Fibroblast of lung (primary cell): ENCODE results near the gene CCDC192. TPM values are rescaled to one million over a fixed set of nuclear protein-coding genes. Genes with fewer than 3 reads are reported as not detected.
A peak's percentile ranks its signal among the peaks of the same experiment; 100 is the strongest.

Experiments used
- DNase-seq, 2 donors: peaks; one replicate each; pipeline versions ENCODE4 v3.0.0 to v3.0.0-alpha.2; 2010; ENCODE audit warnings: low read depth in 2 of 2
- H2AFZ ChIP-seq: 2 replicates; pipeline ENCODE4 v1.5.1; 2012; ENCODE audit warnings: low read length, control low read depth, inconsistent platforms
- H3K27ac ChIP-seq: 2 replicates; pipeline ENCODE4 v1.5.1; 2011; ENCODE audit warnings: low read length, control low read depth; ENCODE audit not compliant: insufficient read depth
- H3K27me3 ChIP-seq: 2 replicates; pipeline ENCODE4 v1.5.1; 2011; ENCODE audit warnings: mild to moderate bottlenecking, low read length; ENCODE audit not compliant: control insufficient read depth, insufficient read depth
- H3K36me3 ChIP-seq: 2 replicates; pipeline ENCODE4 v1.5.1; 2011; ENCODE audit warnings: low read length; ENCODE audit not compliant: control insufficient read depth, insufficient read depth
- H3K4me1 ChIP-seq: 2 replicates; pipeline ENCODE4 v1.5.1; 2011; ENCODE audit warnings: low read length; ENCODE audit not compliant: control insufficient read depth, insufficient read depth; ENCODE audit errors: extremely low read depth
- H3K4me2 ChIP-seq: 2 replicates; pipeline ENCODE4 v1.5.1; 2011; ENCODE audit warnings: low read length, control low read depth; ENCODE audit not compliant: insufficient read depth; ENCODE audit errors: extremely low read depth
- H3K4me3 ChIP-seq, 4 experiments: fragments of 200-600 bp in 1 of 4; sonication (generic) in 1 of 4; replicated peaks in 1 of 4; 2 replicates each; pipeline ENCODE4 v1.5.1; 2011 to 2016; ENCODE audit warnings: low read length in 4 of 4, low read depth in 3 of 4, mild to moderate bottlenecking in 3 of 4, control low read depth in 2 of 4, inconsistent platforms in 1 of 4, mixed read lengths in 1 of 4; ENCODE audit not compliant: insufficient read depth in 1 of 4; ENCODE audit errors: control extremely low read depth in 1 of 4
- H3K79me2 ChIP-seq: 2 replicates; pipeline ENCODE4 v1.5.1; 2012; ENCODE audit warnings: mild to moderate bottlenecking, low read length, inconsistent platforms; ENCODE audit not compliant: control insufficient read depth, insufficient read depth
- H3K9ac ChIP-seq: 2 replicates; pipeline ENCODE4 v1.5.1; 2011; ENCODE audit warnings: mild to moderate bottlenecking, low read length, control low read depth; ENCODE audit not compliant: insufficient read depth
- H3K9me3 ChIP-seq: 2 replicates; pipeline ENCODE4 v1.5.1; 2012; ENCODE audit warnings: low read depth, low read length; ENCODE audit not compliant: control insufficient read depth, insufficient read depth
- H4K20me1 ChIP-seq: 2 replicates; pipeline ENCODE4 v1.5.1; 2011; ENCODE audit warnings: low read length; ENCODE audit not compliant: control insufficient read depth, insufficient read depth; ENCODE audit errors: extremely low read depth
- CTCF ChIP-seq, 2 donors: IDR thresholded peaks in 1 of 2; conservative IDR thresholded peaks in 1 of 2; 1 replicate in 1 of 2; 2 replicates in 1 of 2; pipeline ENCODE4 v1.5.1; 2011 to 2012; ENCODE audit warnings: low read length in 2 of 2, control low read depth in 1 of 2, inconsistent platforms in 1 of 2, low read depth in 1 of 2, mild to moderate bottlenecking in 1 of 2
- EZH2 ChIP-seq: IDR thresholded peaks from 2 replicates; pipeline ENCODE4 v1.5.1; 2012; ENCODE audit warnings: low read length, control low read depth, mild to moderate bottlenecking; ENCODE audit errors: missing control alignments
- polyA plus RNA-seq, 2 donors: library from polyadenylated mRNA; depleted of rRNA in 1 of 2; stranded (reverse) in 1 of 2; unstranded in 1 of 2; fragments of >200 nt; gene quantifications; 2 replicates each; pipeline ENCODE4 v1.2.1, GENCODE V29; 2011 to 2012; ENCODE audit warnings: missing spikeins in 1 of 2
- total RNA-seq: library from RNA; depleted of rRNA; stranded (reverse); fragments of >200 nt; gene quantifications from 2 replicates; pipeline ENCODE4 v1.2.1, GENCODE V29; 2014

The CCDC192 gene
- total and polyA plus RNA-seq, 2 donors (not counting 1 experiment from before 2014, with no cell fraction given): not detected

- Histone ChIP-seq H2AFZ (no peak overlapping the region), H3K79me2 (no peaks in the 10 kb centered on the region), H3K4me1 (peaks cover 4% of the 10 kb centered on the region), H3K9me3 (no peaks in the 10 kb centered on the region), H4K20me1 (no peaks in the 10 kb centered on the region), H3K4me2 (no peak overlapping the region), H3K4me3 (no peak overlapping the region), H3K27ac (no peak overlapping the region), H3K9ac (no peak overlapping the region), H3K27me3 (no peaks in the 10 kb centered on the region), H3K36me3 (no peaks in the 10 kb centered on the region)
- TF ChIP-seq EZH2 (no peak), CTCF (conservative IDR thresholded peaks at IDR 0.05 in 1 of 2, IDR thresholded peaks at IDR 0.05 in 1 of 2; ENCODE audit: low read depth in 1 of 2, low read length in 2 of 2) (no peak)
- DNase-seq: no peak
These were observed 260.0 kb downstream of the CCDC192 start for GRCh38 chr5:127963233-127963632.

GRCh38 chr5:127963931-127964330 is 260.7 kb downstream of the CCDC192 start:
- H4K20me1 ChIP-seq: no peaks in the 10 kb centered on the region
- no peak overlapping the region for H3K4me3 ChIP-seq
- no peaks in the 10 kb centered on the region for H3K9me3 ChIP-seq
- no peak overlapping the region for H2AFZ ChIP-seq
- no peaks in the 10 kb centered on the region for H3K79me2 ChIP-seq
- peak in 1 of 2 donors; percentile 73 for DNase-seq
- no peaks in the 10 kb centered on the region for H3K36me3 ChIP-seq
- H3K27ac ChIP-seq: no peak overlapping the region
- no peak for TF ChIP-seq CTCF (conservative IDR thresholded peaks at IDR 0.05 in 1 of 2, IDR thresholded peaks at IDR 0.05 in 1 of 2; ENCODE audit: low read depth in 1 of 2, low read length in 2 of 2)
- no peak for TF ChIP-seq EZH2
- peaks cover 4% of the 10 kb centered on the region for H3K4me1 ChIP-seq
- no peak overlapping the region for H3K9ac ChIP-seq
- H3K27me3 ChIP-seq: no peaks in the 10 kb centered on the region
- H3K4me2 ChIP-seq: no peak overlapping the region

GRCh38 chr5:127967323-127967982 is 264.3 kb downstream of the CCDC192 start:
- no peaks in the 10 kb centered on the region for H3K27me3 ChIP-seq
- no peaks in the 10 kb centered on the region for H4K20me1 ChIP-seq
- H3K27ac ChIP-seq: no peak overlapping the region
- no peak for DNase-seq
- no peak overlapping the region for H3K4me2 ChIP-seq
- no peak overlapping the region for H2AFZ ChIP-seq
- no peak overlapping the region for H3K9ac ChIP-seq
- H3K79me2 ChIP-seq: no peaks in the 10 kb centered on the region
- H3K4me1 ChIP-seq: no peaks in the 10 kb centered on the region
- H3K9me3 ChIP-seq: no peaks in the 10 kb centered on the region
- TF ChIP-seq CTCF (conservative IDR thresholded peaks at IDR 0.05 in 1 of 2, IDR thresholded peaks at IDR 0.05 in 1 of 2; ENCODE audit: low read depth in 1 of 2, low read length in 2 of 2) (no peak), EZH2 (no peak)
- no peak overlapping the region for H3K4me3 ChIP-seq
- H3K36me3 ChIP-seq: no peaks in the 10 kb centered on the region
